AG04449 (cell line): ENCODE data around the gene PRKD1.

Source experiments
- CTCF ChIA-PET: fragments of 350-600 bp; formaldehyde crosslinking; extraction: SDS; loops from one replicate; lab custom pipeline; 2021; ENCODE audit warnings: antibody characterized with exemption; lab: Yijun Ruan, JAX
- POLR2A ChIA-PET: fragments of 400-600, 350-600 bp; formaldehyde crosslinking; extraction: SDS; loops from one replicate; lab custom pipeline; 2020; ENCODE audit warnings: antibody characterized with exemption, inconsistent platforms; lab: Yijun Ruan, JAX
- DNase-seq: peaks from one replicate; pipeline ENCODE4 v3.0.0-alpha.2; 2010; ENCODE audit warnings: low read depth, low spot score
- H3K4me3 ChIP-seq: 2 replicates; pipeline ENCODE4 v1.5.1; 2011; ENCODE audit warnings: low read depth, mild to moderate bottlenecking, control low read depth, low read length
- CTCF ChIP-seq: IDR thresholded peaks from one replicate; pipeline ENCODE4 v1.5.1; 2011; ENCODE audit warnings: mild to moderate bottlenecking, moderate library complexity, low read length, control low read depth, inconsistent platforms; ENCODE audit not compliant: insufficient read depth; ENCODE audit errors: missing control alignments

PRKD1 gene

GRCh38 chr14:29773990-29774389 lies 153.7 kb downstream of the PRKD1 start:
- POLR2A ChIA-PET = no interaction called here
- CTCF ChIA-PET = no interaction called here
- no peak for TF ChIP-seq CTCF
- no peak overlapping the region for H3K4me3 ChIP-seq
- DNase-seq = no peak

GRCh38 chr14:29763342-29763858 lies 164.2 kb downstream of the PRKD1 start:
- ChIA-PET CTCF (interaction anchor here (1.5 kb wide), 1 partner anchor 12 kb away, joined by 3 read pairs; no protein-coding TSS in a partner anchor), POLR2A (no interaction called here)
- no peak for TF ChIP-seq CTCF
- no peak overlapping the region for H3K4me3 ChIP-seq
- DNase-seq = no peak

GRCh38 chr14:29759521-29760340 lies 167.9 kb downstream of the PRKD1 start:
- no peak for DNase-seq
- H3K4me3 ChIP-seq = no peak overlapping the region
- POLR2A ChIA-PET = no interaction called here
- no peak for TF ChIP-seq CTCF
- CTCF ChIA-PET = interaction anchor here (1.0 kb wide), 1 partner anchor 11 kb away, joined by 3 read pairs; no protein-coding TSS in a partner anchor

GRCh38 chr14:29757711-29758233 lies 169.9 kb downstream of the PRKD1 start:
- CTCF ChIA-PET = no interaction called here
- no peak for TF ChIP-seq CTCF
- no peak overlapping the region for H3K4me3 ChIP-seq

GRCh38 chr14:29757188-29757680 lies 170.4 kb downstream of the PRKD1 start:
- no peak for TF ChIP-seq CTCF

More at GRCh38 chr14:29757711-29758233, 169.9 kb downstream of the PRKD1 start:
- POLR2A ChIA-PET = no interaction called here
- DNase-seq = no peak

GRCh38 chr14:29756019-29756385 lies 171.6 kb downstream of the PRKD1 start:
- CTCF ChIA-PET = no interaction called here

More at GRCh38 chr14:29757188-29757680, 170.4 kb downstream of the PRKD1 start:
- H3K4me3 ChIP-seq = no peak overlapping the region
- ChIA-PET CTCF (no interaction called here), POLR2A (no interaction called here)
- DNase-seq = no peak

More at GRCh38 chr14:29756019-29756385, 171.6 kb downstream of the PRKD1 start:
- POLR2A ChIA-PET = no interaction called here
- DNase-seq = no peak
- no peak overlapping the region for H3K4me3 ChIP-seq
- TF ChIP-seq CTCF = no peak
